Loucy (cell line): Measurements from ENCODE around the gene PRSS21.

ENCODE experiments used
- EZH2phosphoT487 ChIP-seq: fragments of 200-600 bp; IDR thresholded peaks from 2 replicates; pipeline ENCODE4 v1.6.1; 2018; ENCODE audit warnings: antibody characterized with exemption, mild to moderate bottlenecking, moderate library complexity, borderline replicate concordance
- TF ChIP-seq, protein P1 (sequence below): fragments of 200-600 bp; sonication (generic); conservative IDR thresholded peaks from 2 replicates; pipeline ENCODE4 v1.5.1; 2014; ENCODE audit warnings: mild to moderate bottlenecking, antibody characterized with exemption, low read length

GRCh38 chr16:2827374-2827791 lies 10.3 kb downstream of the PRSS21 start:
- TF ChIP-seq, protein P1, sequence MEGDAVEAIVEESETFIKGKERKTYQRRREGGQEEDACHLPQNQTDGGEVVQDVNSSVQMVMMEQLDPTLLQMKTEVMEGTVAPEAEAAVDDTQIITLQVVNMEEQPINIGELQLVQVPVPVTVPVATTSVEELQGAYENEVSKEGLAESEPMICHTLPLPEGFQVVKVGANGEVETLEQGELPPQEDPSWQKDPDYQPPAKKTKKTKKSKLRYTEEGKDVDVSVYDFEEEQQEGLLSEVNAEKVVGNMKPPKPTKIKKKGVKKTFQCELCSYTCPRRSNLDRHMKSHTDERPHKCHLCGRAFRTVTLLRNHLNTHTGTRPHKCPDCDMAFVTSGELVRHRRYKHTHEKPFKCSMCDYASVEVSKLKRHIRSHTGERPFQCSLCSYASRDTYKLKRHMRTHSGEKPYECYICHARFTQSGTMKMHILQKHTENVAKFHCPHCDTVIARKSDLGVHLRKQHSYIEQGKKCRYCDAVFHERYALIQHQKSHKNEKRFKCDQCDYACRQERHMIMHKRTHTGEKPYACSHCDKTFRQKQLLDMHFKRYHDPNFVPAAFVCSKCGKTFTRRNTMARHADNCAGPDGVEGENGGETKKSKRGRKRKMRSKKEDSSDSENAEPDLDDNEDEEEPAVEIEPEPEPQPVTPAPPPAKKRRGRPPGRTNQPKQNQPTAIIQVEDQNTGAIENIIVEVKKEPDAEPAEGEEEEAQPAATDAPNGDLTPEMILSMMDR = no peak
- TF ChIP-seq EZH2phosphoT487 = no peak
